ENCODE measurements around the gene IQGAP1. TPM values are rescaled to one million over a fixed set of nuclear protein-coding genes. Genes with fewer than 3 reads are reported as not detected.

Gene IQGAP1
- total RNA-seq, 1 experiment from 2014 or later, result 106 TPM

DNA sequence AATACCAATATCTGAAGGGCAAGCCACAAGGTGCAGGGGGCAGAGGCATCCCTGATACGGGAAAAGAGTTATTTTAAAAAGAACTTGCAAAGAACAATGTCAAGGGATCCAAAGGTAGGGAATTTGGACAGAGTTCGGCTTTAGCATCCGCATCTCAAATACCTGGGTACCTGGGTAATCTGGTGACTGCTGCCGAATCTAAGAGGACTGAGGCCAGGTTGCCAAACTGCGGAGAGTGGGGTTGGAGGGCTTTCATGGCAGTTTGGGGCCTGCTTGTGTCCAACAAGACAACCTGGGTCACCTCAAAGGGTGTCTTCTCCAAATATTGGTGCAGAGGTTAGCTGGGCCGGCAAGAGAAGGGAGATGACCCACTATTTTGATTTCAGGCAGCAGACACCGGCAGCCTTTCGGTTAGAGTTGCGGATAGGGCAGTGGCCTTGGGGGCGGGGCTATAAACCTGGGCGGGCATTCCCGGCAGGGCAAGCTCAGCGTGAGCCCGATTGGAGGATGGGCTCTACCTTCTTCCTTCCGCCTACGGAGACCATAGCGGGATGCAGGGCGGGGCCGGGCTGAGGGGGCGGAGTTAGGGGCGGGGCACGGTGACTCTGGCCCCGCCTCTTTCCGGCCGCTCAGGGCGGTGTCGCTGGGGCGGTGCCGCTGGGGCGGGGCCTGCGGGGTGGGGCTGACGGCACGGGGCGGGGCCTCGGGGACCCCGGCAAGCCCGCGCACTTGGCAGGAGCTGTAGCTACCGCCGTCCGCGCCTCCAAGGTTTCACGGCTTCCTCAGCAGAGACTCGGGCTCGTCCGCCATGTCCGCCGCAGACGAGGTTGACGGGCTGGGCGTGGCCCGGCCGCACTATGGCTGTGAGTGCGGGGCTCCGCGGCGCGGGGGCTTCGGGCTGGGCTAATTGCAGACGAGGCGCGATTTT is at the start of gene IQGAP1 (continued):
- TF ChIP-seq ZNF416 (CRISPR knock-in tag; IDR thresholded peaks at IDR 0.05) (no peak), ZBTB21 (CRISPR knock-in tag; IDR thresholded peaks at IDR 0.05; ENCODE audit: borderline replicate concordance) (no peak), ZNF232 (CRISPR knock-in tag; IDR thresholded peaks at IDR 0.05) (peak; percentile 67; the same call in 1 of the 2 replicates), ATF6 (CRISPR knock-in tag; IDR thresholded peaks at IDR 0.05) (no peak), ZNF138 (CRISPR knock-in tag; conservative IDR thresholded peaks at IDR 0.05) (no peak), ZNF317 (CRISPR knock-in tag; IDR thresholded peaks at IDR 0.05; ENCODE audit: borderline replicate concordance, low read depth) (no peak)

DNA sequence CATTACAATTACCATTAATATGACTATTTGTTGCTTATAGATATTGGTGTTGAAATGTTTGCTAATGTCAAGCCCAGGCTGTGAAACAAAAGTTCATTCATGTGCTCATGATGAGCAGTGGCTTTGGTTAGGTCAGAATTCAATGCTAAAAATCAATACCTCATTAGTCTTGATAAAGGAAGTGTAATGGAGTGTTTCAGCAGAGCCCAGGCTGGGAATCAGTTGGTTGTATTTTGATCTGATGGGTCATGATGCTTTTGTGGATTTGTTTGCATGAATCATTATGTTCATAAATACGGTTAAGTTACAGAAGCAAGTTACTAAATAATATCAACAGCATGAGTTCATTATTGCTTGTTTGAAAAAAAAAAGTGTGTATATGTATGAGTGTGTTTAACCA is 49.5 kb upstream of the IQGAP1 start:
- DNase-seq (ENCODE audit: low spot score), result no peak
- POLR2A ChIA-PET, result no interaction called here
- H3K4me3 Mint-ChIP-seq, result no peak overlapping the region
- no peak overlapping the region for H3K27ac Mint-ChIP-seq
- no peaks in the 10 kb centered on the region for H3K4me1 Mint-ChIP-seq
- CTCF ChIA-PET, result interaction anchor here (1.2 to 2.8 kb wide), 2 partner anchors 18 to 19 kb away, joined by 4 to 8 read pairs; no protein-coding TSS in a partner anchor
- no peak for ATAC-seq
- no peaks in the 10 kb centered on the region for H3K9me3 Mint-ChIP-seq
- no peaks in the 10 kb centered on the region for H3K36me3 Mint-ChIP-seq
- H3K27me3 Mint-ChIP-seq (ENCODE audit: low read depth), result no peaks in the 10 kb centered on the region
- TF ChIP-seq ETV6 (CRISPR knock-in tag; IDR thresholded peaks at IDR 0.05) (no peak), RELA (CRISPR knock-in tag; IDR thresholded peaks at IDR 0.05; ENCODE audit: borderline replicate concordance) (no peak), ZNF416 (CRISPR knock-in tag; IDR thresholded peaks at IDR 0.05) (no peak), FOXK1 (CRISPR knock-in tag; IDR thresholded peaks at IDR 0.05) (no peak), SOX15 (CRISPR knock-in tag; IDR thresholded peaks at IDR 0.05) (no peak), IRF1 (CRISPR knock-in tag; IDR thresholded peaks at IDR 0.05) (no peak), ZBTB21 (CRISPR knock-in tag; IDR thresholded peaks at IDR 0.05; ENCODE audit: borderline replicate concordance) (no peak), CBFB (CRISPR knock-in tag; IDR thresholded peaks at IDR 0.05; ENCODE audit: low read depth) (no peak), ZNF671 (CRISPR knock-in tag; IDR thresholded peaks at IDR 0.05) (no peak), EMX1 (CRISPR knock-in tag; IDR thresholded peaks at IDR 0.05) (no peak), KAT7 (CRISPR knock-in tag; IDR thresholded peaks at IDR 0.05; ENCODE audit: borderline replicate concordance) (no peak), FOXP1 (CRISPR knock-in tag; IDR thresholded peaks at IDR 0.05; ENCODE audit: borderline replicate concordance) (no peak)
- TF ChIP-seq, protein P1, sequence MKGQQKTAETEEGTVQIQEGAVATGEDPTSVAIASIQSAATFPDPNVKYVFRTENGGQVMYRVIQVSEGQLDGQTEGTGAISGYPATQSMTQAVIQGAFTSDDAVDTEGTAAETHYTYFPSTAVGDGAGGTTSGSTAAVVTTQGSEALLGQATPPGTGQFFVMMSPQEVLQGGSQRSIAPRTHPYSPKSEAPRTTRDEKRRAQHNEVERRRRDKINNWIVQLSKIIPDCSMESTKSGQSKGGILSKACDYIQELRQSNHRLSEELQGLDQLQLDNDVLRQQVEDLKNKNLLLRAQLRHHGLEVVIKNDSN (CRISPR knock-in tag; IDR thresholded peaks at IDR 0.05), result no peak
- TF ChIP-seq, protein P2, sequence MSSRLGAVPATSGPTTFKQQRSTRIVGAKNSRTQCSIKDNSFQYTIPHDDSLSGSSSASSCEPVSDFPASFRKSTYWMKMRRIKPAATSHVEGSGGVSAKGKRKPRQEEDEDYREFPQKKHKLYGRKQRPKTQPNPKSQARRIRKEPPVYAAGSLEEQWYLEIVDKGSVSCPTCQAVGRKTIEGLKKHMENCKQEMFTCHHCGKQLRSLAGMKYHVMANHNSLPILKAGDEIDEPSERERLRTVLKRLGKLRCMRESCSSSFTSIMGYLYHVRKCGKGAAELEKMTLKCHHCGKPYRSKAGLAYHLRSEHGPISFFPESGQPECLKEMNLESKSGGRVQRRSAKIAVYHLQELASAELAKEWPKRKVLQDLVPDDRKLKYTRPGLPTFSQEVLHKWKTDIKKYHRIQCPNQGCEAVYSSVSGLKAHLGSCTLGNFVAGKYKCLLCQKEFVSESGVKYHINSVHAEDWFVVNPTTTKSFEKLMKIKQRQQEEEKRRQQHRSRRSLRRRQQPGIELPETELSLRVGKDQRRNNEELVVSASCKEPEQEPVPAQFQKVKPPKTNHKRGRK (CRISPR knock-in tag; IDR thresholded peaks at IDR 0.05; ENCODE audit: borderline replicate concordance), result no peak
- TF ChIP-seq, protein P3, sequence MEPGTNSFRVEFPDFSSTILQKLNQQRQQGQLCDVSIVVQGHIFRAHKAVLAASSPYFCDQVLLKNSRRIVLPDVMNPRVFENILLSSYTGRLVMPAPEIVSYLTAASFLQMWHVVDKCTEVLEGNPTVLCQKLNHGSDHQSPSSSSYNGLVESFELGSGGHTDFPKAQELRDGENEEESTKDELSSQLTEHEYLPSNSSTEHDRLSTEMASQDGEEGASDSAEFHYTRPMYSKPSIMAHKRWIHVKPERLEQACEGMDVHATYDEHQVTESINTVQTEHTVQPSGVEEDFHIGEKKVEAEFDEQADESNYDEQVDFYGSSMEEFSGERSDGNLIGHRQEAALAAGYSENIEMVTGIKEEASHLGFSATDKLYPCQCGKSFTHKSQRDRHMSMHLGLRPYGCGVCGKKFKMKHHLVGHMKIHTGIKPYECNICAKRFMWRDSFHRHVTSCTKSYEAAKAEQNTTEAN (CRISPR knock-in tag; IDR thresholded peaks at IDR 0.05), result no peak
- TF ChIP-seq, protein P4, sequence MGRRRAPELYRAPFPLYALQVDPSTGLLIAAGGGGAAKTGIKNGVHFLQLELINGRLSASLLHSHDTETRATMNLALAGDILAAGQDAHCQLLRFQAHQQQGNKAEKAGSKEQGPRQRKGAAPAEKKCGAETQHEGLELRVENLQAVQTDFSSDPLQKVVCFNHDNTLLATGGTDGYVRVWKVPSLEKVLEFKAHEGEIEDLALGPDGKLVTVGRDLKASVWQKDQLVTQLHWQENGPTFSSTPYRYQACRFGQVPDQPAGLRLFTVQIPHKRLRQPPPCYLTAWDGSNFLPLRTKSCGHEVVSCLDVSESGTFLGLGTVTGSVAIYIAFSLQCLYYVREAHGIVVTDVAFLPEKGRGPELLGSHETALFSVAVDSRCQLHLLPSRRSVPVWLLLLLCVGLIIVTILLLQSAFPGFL (CRISPR knock-in tag; IDR thresholded peaks at IDR 0.05; ENCODE audit: borderline replicate concordance), result no peak
- TF ChIP-seq, protein P5, sequence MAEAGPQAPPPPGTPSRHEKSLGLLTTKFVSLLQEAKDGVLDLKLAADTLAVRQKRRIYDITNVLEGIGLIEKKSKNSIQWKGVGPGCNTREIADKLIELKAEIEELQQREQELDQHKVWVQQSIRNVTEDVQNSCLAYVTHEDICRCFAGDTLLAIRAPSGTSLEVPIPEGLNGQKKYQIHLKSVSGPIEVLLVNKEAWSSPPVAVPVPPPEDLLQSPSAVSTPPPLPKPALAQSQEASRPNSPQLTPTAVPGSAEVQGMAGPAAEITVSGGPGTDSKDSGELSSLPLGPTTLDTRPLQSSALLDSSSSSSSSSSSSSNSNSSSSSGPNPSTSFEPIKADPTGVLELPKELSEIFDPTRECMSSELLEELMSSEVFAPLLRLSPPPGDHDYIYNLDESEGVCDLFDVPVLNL (CRISPR knock-in tag; IDR thresholded peaks at IDR 0.05; ENCODE audit: borderline replicate concordance, low read depth), result no peak
- TF ChIP-seq, protein P6, sequence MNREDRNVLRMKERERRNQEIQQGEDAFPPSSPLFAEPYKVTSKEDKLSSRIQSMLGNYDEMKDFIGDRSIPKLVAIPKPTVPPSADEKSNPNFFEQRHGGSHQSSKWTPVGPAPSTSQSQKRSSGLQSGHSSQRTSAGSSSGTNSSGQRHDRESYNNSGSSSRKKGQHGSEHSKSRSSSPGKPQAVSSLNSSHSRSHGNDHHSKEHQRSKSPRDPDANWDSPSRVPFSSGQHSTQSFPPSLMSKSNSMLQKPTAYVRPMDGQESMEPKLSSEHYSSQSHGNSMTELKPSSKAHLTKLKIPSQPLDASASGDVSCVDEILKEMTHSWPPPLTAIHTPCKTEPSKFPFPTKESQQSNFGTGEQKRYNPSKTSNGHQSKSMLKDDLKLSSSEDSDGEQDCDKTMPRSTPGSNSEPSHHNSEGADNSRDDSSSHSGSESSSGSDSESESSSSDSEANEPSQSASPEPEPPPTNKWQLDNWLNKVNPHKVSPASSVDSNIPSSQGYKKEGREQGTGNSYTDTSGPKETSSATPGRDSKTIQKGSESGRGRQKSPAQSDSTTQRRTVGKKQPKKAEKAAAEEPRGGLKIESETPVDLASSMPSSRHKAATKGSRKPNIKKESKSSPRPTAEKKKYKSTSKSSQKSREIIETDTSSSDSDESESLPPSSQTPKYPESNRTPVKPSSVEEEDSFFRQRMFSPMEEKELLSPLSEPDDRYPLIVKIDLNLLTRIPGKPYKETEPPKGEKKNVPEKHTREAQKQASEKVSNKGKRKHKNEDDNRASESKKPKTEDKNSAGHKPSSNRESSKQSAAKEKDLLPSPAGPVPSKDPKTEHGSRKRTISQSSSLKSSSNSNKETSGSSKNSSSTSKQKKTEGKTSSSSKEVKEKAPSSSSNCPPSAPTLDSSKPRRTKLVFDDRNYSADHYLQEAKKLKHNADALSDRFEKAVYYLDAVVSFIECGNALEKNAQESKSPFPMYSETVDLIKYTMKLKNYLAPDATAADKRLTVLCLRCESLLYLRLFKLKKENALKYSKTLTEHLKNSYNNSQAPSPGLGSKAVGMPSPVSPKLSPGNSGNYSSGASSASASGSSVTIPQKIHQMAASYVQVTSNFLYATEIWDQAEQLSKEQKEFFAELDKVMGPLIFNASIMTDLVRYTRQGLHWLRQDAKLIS (CRISPR knock-in tag; IDR thresholded peaks at IDR 0.05; ENCODE audit: borderline replicate concordance), result no peak

Data from WTC11 (cell line).